Fibroblast of the conjunctiva (primary cell): Measurements from ENCODE around the gene IMMP2L.
A peak's percentile ranks its signal among the peaks of the same experiment; 100 is the strongest.

Source experiments
- DNase-seq: peaks from one replicate; pipeline ENCODE4 v3.0.0-alpha.2; 2010; ENCODE audit warnings: low read depth

Gene IMMP2L

DNA sequence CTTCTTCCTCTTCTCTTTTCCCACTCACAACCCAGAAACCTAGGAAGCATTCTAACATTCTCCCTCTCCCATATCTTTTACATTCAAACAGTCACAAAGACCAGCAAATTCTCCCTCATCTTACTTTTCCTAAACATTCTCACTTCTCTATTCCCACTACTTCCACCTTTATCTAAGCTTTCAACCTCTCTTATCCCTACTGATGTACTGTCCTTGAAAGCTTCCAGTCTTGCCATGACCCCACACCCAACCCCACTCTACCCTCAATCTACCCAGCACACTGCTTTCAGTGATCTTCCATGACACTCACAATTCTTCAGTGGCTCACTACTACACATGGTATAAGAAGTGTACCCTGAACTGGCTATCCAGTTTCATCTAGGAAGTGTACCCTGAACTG is 5.3 kb downstream of the IMMP2L start:
- DNase-seq: no peak

DNA sequence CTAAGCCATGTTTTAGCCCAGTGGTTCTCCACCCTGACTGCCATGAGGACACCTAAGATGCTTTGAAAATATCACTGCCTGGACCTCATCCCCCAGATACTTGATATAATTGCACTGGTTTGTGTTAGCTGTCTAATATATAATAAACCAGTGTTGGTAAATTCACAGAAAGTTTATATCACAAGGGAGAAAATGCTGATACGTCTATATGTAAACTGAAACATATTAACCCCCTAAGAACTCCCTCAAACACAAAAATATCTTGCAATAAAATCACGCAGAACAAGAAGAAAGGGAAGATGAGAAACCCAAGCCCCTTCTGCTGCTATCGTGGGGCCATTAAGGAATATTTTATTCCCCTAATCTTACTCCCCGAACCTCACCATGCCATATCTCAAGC is 8.2 kb downstream of the IMMP2L start:
- no peak for DNase-seq

GRCh38 chr7:111541067-111541466 is 21.2 kb downstream of the IMMP2L start:
- no peak for DNase-seq

DNA sequence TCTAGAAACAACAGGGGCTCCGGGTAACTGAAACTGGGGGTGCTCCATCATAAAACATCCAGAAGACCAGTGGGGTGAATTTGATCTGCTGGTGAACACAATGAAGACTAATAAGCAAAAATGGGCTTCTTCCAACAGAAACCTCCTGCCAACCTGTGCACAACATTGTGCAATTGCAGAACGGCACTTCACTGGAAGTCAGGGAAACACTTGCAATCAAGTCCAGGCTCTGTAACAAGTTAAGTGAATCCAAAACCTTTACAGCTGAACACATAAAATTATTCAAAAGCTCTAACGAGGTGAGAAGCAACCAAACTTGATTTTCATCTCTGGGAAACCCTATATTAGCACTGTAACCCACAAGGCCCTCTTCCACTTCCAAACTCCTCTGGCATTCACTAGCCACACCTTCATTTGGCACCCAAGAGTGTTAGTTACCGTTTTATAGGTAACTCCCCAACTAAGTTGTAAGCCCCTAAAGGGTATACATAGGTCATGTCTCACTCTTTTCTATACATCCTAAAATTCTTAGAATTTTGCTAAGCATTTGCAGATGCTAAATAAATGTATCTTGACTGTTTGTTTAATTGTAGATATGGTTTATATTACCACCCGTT is 22.0 kb downstream of the IMMP2L start:
- no peak for DNase-seq

DNA sequence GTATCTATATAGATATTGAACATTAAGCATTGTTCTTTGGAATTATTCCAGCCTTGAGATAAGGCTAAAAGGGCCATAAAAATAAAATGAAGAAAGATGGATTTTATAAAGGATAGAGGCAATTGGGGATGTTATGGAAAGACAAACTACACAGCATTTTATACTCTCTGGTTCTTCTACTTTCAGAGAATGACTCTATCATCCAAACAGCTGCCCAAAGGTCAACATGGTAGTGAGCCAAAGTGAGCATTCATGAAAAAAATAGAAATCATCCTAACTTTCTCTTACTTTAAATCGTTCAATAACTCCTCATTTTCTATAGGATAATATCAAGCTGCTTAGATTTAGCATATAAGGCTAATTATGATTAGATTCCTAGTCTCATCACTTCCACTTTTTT is 25.2 kb downstream of the IMMP2L start:
- DNase-seq: no peak

- no peak for DNase-seq
Observed at GRCh38 chr7:111535142-111535870, 27.0 kb downstream of the IMMP2L start.

GRCh38 chr7:111532625-111533024 is 29.7 kb downstream of the IMMP2L start:
- DNase-seq: peak; percentile 54

GRCh38 chr7:111531993-111532392 is 30.3 kb downstream of the IMMP2L start:
- DNase-seq: no peak

DNA sequence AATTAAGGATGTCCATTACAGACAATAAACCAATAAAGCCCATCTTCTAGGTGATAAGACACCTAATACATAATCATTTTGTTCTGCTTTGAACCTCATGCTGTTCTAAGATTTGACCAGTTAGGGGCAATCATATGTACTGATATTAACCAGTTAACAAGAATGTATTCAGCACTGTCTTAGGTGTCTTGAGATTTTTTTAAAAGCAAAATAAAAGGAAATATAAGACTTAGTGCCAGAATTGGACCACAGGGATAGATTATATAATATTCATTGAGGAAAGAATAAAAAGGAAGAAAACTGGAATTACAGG is 32.0 kb downstream of the IMMP2L start:
- DNase-seq: no peak

DNA sequence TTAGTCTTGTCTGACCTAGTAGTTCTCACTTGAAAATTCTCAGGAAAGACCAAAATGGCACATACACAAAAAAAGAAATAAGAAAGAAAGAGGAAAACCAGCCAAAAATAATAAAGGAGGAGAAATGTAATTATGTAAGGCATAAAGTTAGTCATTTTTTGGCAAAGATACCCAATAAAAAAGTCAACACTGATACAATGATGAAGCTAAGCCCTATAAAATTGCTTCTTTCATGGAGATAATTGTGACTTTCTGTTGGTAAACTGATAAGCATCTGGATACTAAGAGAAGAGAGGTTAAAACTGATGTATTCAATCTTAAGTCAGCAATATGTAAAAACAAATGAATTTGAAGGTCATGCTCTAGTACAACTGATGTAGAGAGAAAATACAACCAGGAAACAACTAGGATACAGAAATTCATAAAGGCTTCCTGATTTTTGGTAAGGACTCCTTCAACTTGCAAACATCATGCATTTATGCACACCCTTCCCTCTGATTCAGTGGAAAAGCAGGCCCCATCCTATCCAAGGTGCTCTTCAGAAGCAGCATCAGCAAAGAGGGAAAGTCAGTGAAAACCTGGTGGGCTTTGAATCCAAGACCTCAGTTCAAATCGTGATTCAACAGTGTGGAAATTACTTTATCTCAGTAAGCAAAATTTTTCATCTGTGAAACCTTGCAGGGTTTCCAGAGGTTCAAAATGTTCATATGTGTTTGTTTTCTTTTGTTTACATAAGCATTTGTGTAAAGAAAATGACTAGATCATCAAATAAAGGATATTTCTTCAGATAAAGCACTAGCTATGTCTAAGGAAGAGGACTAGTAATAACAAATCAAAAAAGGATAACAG is 32.6 kb downstream of the IMMP2L start:
- no peak for DNase-seq

- DNase-seq: no peak
Observed at GRCh38 chr7:111528331-111528730, 34.0 kb downstream of the IMMP2L start.

DNA sequence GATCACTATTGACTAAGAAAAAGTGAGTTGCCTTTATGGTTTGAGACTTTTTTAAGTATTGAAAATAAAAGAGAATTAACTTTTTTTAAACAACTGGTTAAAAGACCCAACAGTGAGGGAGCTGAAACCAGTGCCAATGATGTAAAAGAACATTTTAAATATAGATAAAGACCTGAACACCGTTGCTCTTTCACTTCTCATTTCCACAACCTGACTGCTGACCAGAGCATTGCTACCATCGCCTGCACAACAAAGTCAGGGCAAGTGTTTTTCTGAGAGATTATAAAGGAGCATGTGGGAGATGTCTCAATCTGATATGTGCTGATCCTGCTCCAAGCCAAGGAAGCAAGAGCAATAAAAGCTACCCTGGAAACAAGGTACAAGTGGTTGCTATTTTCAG is 34.7 kb downstream of the IMMP2L start:
- DNase-seq: no peak

DNA sequence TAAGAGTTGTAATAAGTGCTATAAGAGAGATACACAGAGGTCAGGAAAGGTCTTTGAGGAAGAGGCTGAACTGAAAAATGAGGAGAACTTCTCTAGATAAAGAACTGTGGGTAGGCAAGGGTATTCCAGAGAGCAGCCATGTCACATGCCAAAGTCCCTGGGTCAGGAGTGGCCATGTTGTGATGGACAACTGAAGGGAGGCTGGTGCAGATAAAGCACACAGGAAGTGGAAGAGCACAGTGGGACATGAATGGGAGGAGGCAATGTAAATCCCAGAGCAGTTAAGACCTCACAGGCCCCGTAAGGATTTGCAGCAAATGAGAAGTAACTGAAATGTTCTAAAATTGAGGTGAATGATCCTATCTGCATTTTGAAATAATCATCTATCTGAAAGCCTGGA is 37.2 kb downstream of the IMMP2L start:
- no peak for DNase-seq

GRCh38 chr7:111521660-111522059 is 40.6 kb downstream of the IMMP2L start:
- no peak for DNase-seq

DNA sequence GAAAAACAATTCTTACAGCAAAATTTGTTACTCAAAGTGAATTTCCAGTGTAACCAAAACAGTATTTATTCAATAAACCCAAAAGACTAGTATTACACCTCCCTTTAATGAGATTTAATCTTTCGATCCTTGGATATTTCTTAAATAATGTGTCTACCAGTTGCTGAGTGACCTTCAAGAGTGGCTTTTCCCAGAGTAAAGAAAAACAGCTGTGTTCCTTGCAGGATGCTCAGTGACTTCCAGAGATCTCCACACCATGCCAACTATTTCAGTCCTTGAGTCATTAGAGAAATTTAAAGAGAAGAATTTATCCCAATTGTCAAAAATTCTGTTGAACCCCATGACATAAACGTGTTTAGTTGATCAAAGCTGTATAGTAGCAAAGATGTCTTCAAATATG is 44.0 kb downstream of the IMMP2L start:
- DNase-seq: no peak

- DNase-seq: no peak
Observed at GRCh38 chr7:111517549-111517951, 44.7 kb downstream of the IMMP2L start.

DNA sequence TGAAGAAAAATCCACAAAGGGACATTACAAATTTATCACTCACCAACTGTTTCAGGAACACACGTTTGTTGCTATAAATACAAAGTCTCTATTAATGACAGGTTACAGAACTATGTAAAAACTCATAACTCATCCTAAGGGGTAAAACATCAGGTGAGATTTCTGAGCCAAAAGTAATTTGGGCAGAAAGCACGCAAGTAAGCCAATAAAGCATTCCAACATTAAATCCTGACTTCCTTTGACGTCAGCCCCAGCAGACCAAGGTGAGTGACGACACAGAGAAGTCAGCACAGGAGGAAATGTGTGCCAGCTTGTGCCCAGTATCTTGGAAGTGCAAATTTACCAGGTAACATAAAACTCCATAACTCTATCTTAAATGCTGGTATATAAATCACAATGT is 45.7 kb downstream of the IMMP2L start:
- no peak for DNase-seq

- no peak for DNase-seq
Observed at GRCh38 chr7:111513566-111513965, 48.7 kb downstream of the IMMP2L start.

DNA sequence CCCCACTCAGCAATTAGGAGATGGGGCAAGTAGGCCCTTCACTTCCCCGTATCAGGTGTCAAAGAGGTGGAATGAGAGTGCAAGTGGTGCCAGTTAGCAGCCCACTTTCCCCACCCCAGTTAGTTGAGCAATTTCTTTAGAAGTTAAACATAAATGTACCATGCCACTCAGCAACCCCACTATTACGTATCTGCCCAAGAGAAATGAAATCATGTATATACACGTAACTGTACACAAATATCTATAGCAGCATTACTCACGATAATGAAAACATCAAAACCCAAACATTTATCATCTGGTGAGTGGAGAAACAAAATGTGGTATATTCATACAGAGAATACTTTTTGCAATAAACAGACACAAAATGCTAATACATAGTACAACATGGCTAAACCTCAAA is 50.4 kb downstream of the IMMP2L start:
- no peak for DNase-seq

DNA sequence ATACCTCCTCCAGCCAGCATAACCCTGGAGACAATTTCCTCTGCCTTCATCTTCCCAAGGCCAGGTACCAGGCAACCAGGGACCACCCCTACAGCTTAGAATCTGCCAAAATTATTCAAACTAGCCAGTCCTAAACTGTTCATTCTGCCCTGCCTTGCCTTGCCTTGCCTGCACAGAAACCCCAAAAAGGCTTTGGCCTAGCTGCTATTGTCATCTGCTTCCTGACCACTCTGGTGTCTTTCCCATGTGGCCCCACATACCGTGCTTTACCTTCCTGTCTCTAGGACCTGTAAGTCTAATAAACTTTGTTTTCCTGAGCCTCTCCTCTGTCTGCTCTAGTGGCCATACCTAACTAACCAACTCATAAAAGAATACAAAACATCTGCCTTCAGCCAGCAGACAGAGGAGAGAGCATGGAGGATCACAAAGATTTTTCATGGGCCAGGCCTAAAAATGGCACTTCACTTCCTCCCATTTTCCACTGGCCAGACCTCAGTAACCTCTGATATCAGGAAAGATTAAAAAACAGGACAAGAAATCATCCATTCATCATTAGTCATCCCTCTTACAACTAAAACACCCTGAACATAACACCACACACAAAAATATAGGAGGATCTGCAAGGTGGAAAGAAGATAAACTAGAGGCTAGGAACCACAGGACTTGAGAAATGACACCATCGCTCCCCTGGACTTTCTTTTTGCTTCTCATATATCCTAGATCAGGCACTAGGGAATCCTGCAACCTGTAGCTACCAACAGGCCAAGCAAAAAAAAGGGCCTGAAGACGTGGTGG is 51.5 kb downstream of the IMMP2L start:
- no peak for DNase-seq

DNA sequence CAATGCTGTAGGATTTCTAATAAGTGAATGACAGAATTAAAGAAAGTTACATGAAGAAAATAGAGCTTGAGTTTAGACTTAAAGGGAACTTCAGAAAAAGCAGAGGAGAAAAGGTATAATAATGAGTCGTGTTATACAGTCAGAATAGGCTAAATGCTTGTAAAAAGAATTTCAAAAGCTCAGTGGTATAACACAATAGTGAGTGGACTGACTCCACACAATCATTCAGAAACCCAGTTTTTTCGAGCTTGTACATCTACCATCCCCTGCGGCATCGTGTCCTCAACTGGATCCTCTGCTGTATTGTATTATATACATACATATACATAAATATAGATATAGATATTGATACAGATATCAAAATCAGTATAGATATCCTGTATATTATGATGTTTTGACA is 52.2 kb downstream of the IMMP2L start:
- DNase-seq: no peak

DNA sequence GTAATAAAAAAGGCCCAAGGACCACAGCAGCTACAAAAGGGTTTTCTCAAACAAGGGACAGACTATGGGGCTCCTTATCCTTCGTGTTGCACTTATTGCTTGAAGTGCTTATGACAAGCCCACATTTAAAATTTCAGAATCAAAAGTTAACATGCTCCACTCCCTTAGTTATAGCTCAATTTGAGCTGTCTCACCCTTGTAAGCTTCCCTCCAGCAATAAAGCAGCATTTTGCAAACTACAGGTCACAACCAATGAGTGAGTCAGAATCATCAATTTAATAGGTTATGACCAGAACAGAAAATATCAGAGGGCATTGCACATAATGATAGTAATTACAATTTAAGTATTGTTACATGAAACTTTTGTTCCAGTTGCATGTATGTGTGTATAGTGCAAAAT is 53.0 kb downstream of the IMMP2L start:
- DNase-seq: no peak

- no peak for DNase-seq
Observed at GRCh38 chr7:111508387-111508786, 53.9 kb downstream of the IMMP2L start.
